ENCODE measurements around the gene ATP6V1F.
"Not testable (repeated sequence)": the region's sequence is repeated elsewhere in the genome, so short reads cannot be mapped to it uniquely, and the experiment has no call there.

The ATP6V1F gene

DNA sequence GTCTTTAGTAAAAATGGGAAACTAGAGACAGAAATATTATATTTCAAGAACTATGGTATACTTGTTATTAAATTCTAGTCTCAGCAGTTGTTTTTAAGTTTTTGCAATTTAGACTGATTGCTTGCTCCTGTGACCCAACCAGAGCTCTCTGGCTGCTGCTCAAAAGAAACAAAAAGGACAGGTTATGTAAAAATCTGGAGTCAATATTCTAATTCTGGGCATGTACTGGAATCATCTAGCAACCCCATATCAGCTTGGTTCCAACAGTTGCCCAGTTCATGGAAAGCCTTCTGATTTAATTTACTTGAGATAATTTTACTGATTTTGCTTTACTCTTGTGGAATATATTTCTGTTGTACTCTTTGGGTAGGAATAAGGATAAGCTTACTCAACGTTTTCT lies 37.6 kb downstream of the ATP6V1F start:
- no peak for DNase-seq (ENCODE audit: low read depth, low spot score)

GRCh38 chr7:128902761-128903585 lies 40.3 kb downstream of the ATP6V1F start:
- DNase-seq (ENCODE audit: low read depth, low spot score): no peak

DNA sequence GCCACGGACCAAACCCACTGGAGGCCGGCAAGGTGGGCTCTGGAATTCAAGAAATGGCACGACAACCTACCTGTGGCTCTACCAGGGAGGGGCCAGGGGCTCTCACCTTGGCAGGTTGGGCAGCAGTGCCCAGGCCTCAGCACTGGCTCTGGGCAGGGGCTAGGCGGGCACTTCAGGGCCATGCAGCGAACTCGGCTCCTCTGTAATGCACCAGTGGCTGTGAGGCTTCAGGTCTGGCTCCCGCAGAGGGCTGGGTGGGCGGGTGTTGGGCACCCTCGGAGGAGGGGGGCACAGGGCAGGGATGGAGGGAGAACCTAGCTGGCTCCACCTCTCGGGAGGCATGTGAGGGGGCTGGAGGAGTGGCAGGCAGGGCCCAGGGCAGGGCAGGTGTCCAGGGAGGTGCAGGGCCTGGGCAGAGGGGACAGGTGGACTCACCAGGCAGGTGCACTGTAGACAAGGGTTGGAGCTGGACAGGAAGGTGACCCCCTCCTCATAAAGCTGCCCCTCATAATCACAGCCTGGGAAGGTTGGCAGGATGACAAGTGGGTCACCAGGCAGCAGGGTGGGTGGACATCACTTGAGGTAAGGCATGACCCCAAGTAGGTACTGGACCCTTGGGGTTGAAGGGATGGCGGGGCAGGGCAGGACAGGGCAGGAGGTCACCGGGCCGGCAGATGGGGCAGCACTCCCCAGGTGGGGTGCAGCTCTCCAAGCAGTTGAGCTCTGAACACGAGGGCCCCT lies 41.1 kb downstream of the ATP6V1F start:
- no peak for DNase-seq (ENCODE audit: low read depth, low spot score)

GRCh38 chr7:128904381-128905197 lies 41.9 kb downstream of the ATP6V1F start:
- DNase-seq (ENCODE audit: low read depth, low spot score): no peak

- DNase-seq (ENCODE audit: low read depth, low spot score): no peak
Observed at GRCh38 chr7:128906001-128906765, 43.5 kb downstream of the ATP6V1F start.

DNA sequence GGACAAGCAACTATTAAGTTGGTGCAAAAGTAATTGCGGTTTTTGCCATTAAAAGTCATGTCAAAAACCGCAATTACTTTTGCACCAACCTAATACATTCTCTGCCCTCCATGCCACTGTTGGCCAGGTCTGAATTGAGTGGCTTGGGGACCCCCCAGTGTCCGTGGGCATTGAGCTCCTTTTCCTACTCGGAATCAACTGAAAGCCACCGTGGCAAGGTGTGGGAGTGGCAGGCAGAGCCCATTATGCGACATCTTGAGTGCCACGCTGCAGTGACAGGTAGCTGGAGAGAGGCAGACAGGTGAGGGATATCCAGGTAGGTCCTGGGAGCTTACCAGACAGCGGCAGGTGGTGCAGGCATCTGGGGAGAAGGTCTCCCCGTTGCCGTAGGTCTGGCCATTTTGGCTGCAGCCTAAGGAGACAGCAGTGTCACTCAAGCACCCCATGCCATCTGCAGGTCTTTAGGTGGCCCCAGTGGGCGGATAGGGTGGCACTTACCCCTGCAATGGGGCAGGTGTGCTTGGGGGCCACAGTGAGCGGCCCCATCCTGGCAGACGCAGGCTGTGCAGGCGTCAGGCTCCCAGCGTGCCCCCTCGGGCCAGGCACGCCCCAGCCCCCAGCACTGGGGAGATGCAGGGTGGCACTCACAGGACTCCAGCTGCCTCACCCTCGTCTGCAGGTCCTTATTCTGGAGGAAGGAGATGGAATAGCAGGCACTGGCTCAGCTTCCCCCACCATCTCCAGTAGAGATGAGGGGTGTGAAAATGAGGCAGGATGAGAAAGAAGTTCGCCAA lies 44.3 kb downstream of the ATP6V1F start:
- no peak for DNase-seq (ENCODE audit: low read depth, low spot score)

DNA sequence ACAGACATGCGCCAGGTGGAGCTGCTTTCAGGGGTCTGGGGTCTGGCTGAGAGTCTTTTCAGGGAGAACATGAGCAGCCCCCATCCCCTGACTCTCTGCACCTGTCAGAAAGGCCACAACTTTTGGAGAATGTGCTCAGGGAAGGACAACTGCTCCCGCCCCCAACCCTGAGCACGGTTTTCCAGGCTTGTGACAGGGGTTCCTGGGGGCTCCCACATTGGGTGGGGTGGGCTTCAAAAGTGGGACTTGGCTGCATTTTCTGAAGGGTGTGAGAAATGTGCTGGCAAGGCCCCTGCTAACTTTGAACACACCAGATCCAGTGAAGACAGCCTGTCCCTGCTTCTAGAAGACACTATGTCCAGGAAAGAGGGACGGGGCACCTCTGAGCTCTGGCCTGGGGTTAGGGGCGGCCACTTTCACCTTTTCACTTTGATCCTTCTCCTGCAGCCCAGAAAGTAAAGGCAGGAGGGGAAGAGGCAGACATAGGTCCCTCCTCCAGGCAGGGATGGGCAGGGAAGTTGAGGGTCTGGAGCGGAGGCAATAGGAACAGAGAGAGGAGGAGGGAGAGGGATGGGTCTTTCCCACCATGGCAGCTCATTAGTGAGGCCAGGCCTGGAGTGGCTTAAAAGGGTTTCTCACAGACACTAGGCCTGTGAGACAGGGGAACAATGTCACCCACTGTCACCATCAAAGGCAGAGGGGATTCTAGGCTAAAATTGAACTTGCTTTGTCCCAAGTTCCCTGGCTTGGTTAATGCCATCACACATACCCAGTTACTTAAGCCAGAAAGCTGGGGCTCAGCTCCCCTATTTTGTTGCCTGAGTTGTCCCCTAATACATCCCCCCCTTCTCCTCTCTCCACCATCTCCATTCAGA lies 46.3 kb downstream of the ATP6V1F start:
- DNase-seq (ENCODE audit: low read depth, low spot score): no peak

DNA sequence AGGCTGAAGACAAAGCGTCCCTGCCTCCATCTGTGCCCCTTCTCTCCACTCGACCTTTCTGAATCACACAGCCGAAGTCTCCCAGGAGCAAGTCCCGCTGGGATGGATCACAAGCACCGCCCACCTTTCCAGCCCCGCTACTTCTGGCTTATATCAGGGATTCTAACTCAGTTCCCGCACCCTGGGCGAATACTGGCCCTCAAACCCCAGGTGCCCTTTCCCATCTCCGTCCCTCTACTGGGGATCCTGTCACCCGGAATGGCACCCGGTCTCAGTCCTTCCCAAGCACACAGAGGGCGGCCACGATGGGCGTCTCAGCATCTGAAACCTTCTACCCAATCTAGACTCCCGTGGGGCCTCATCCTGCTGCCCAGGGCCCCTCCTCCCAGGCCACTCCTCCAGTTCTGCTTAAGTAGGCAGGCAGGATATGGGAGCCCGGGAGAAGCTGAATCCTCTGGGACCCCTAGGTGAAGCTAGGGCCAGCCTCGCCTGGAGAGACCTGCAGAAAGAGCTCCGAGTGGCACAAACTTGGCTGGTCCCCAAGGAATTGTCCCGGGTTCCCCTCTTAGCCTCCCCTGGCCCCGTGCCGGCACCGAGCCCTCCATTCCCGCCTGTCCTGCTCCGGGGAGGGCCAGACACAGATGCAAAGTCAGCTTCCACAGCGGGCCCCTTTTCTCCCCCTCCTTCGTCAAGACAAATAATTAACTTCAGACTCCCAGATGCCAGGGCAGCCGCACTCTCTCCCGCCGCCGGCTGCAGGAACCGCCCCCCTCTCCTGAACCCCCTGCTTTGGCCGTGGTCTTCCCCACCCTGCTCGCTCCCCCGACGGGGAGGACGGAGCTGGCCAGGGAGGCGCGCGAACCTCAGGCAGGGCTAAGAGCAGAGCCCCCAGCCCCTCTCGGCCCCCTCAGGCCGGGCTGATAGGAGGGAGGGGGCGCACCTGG lies 47.2 kb downstream of the ATP6V1F start:
- DNase-seq (ENCODE audit: low read depth, low spot score): no peak

DNA sequence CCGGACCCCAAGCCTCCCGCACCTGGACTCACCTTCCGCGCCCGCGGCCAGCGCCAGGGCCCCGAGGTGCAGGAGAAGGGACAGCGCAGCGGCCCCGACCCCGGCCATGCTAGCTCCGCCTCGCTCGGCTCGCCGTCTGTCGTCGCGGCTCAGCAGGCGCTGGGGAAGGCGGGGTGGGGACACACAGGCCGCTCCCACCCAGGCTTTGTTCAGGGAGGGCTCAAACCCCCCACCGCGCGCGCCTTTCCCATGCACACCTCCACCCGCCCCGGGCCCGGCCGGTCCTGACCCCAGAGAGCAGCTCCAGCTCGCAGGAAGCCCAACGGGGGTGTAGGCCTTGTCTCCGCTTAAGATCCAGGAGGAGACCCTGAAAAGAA lies 47.9 kb downstream of the ATP6V1F start, which contains the start of gene KCP:
Gene KCP (minus strand): TSS at position 141 of the 377 bp plus-strand sequence. CDS start 33 bp downstream, at position 108.
- DNase-seq (ENCODE audit: low read depth, low spot score): no peak

DNA sequence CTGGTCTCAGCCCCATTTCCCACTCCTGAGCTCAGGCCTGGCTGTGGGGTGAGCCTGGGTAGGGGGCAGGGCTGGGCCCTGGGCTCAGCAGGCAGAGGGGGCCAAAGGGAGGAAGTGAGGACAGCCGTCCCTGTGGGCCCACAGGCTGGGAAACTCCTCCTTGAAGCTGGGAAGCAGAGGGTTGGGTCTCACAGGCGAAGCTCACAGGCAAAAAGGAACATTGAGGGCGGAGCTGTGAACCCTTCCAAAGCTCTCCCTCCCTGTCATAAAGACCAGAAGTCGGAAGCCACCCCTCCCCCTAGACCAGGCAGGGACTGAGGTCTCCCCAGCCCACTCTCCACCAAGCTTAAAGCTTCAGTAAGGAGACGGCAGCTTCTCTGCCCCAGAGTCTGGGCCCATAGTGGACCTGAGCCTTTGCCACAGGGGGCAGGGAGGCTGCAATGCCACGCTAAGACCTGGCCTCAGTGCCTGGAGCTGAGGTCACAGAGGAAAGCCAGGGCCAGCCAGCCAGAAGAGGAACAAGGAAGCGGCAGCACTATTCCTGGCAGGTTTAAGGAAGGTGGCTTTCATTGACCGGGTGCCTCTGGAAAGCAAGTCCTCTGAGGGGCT lies 48.9 kb downstream of the ATP6V1F start:
- DNase-seq (ENCODE audit: low read depth, low spot score): no peak

DNA sequence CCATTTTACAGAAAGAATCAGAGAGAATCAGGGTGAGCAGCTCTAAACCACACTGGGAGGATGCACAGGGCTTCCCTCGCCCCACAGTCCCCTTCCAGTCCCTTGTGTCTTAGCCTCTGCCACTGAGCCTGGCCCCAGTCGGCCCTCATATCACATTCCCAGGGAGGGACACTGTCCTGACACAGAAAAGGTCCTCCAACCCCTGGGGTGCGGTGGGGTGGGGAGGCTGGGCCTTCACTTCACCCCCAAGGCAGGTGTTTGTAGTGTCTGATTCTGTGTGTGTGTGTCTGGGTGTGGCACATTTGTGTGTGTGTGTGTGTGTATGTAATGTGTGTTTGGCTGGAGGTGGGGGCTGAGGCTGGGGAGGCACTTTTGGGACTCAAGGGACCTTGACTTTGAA lies 49.6 kb downstream of the ATP6V1F start:
- no peak for DNase-seq (ENCODE audit: low read depth, low spot score)

DNA sequence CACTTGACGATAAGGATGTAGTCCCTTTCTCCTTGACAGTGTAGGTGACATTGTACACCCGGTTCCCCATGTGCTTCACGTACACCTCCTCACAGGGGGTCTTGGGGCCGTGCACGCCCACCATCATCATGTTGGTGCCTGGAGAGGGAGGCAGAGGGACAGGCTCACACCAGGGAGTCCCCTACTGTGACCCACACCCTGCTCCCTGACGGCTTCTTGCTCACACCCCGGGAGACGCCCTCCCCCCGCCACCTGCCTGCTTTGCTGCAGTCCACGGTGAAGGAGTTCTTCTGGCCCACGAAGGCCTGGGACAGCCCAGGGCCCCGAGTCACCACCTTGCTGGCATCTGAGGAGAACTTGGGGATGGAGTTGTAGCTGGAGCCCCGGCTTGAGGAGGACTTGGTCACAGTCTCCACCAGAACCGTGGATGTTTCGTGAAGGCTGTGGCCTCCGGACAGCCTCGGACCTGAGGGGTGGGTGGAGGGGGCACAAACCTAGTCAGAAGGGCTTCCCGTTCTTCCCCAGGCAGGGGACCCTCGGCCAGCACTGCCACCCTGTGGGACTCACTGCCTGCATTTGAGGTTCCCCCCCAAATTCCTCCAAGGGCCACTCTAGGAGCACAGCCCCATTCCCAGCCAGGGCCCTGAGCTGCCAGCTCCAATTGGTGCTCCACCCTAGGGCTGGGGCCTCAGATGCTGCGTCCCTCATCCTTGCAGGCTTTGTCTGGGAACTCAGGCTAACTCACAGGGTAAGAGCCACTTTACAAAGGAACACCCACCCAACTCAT lies 50.2 kb downstream of the ATP6V1F start:
- DNase-seq (ENCODE audit: low read depth, low spot score): not testable (repeated sequence)

DNA sequence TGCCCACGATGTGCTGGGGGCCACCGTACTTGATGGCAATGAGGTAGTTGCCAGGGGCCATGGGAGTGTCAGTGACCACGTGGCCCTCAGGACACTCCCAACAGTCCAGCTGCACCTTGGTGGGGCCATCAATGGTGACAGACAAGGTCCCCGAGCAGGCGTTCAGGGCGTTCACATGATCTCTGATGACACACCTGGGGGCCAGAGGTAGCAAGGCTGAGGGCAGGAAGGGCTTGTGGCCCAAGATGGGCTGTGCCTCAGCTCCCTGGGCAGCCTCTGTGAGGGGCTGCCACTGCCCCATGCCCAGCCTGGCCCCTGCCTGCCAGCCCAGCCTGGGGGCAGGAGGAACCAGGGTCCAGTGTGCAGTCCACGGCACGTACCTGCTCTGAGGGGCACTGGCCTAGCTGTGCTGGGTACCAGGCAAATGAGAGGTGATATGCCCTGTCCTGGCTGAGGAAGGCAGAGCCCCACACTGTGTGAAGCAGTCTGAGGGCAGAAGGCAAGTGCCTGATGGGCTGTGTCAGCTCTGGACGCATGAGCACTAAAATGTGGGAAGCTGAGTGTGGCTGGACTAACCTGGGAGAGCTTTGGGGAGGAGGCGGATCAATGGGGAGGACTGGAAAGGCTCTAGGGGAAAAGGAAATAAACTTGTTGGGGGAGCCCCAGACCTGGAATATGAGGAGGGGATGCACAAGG lies 51.4 kb downstream of the ATP6V1F start:
- DNase-seq (ENCODE audit: low read depth, low spot score): no peak

GRCh38 chr7:128914566-128915151 lies 52.0 kb downstream of the ATP6V1F start:
- DNase-seq (ENCODE audit: low read depth, low spot score): no peak

DNA sequence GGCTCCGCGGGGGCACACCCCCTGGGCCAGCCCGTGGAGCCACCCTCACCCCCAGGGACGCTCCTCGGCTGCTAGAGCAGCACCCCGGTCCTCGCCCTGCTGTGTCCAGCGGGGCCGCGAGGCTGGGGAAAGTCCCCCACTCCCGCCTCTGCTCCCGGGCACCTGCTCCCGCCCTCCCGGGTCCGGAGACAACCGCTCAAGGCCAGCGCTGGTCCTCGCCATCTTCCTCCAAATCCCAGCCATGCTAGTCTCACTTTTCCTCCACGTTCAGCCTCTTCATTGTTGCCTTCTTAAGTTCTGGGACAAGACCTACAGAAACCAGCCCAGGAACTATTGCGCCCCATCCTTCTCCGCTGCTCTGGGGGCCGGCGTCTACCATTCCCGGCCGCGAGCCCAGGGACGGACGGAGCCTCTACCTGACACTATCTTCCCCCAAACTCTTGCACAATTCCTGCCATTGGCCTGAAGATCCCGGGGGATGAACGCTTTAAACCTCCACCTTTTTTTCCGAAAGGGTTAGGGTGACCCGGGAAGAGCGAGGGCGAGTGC lies 52.7 kb downstream of the ATP6V1F start:
- no peak for DNase-seq (ENCODE audit: low read depth, low spot score)
